GM19035 (cell line): ENCODE data around the gene SLC33A1.

Experiments used
- ATAC-seq: cut with Tn5 transposase; IDR thresholded peaks from one replicate; pipeline ENCODE4 v1.9.1; 2021; ENCODE audit not compliant: unreplicated experiment

The SLC33A1 gene

GRCh38 chr3:155792532-155792931, 61.7 kb downstream of the SLC33A1 start:
- ATAC-seq = no peak

GRCh38 chr3:155791190-155791589, 63.0 kb downstream of the SLC33A1 start:
- no peak for ATAC-seq

- no peak for ATAC-seq
Measured at GRCh38 chr3:155790272-155790925, 63.8 kb downstream of the SLC33A1 start.

- ATAC-seq = no peak
Measured at GRCh38 chr3:155785662-155786295, 68.4 kb downstream of the SLC33A1 start.

GRCh38 chr3:155782390-155782953, 71.8 kb downstream of the SLC33A1 start:
- ATAC-seq = no peak

- no peak for ATAC-seq
Measured at GRCh38 chr3:155780291-155780690, 73.9 kb downstream of the SLC33A1 start.

GRCh38 chr3:155778462-155778861, 75.8 kb downstream of the SLC33A1 start:
- ATAC-seq = no peak

- ATAC-seq = no peak
Measured at GRCh38 chr3:155772801-155773200, 81.4 kb downstream of the SLC33A1 start.

- ATAC-seq = no peak
Measured at GRCh38 chr3:155771126-155771525, 83.1 kb downstream of the SLC33A1 start.
